GM18951 (cell line): ENCODE measurements around the gene GPATCH2.
"Not testable (repeated sequence)": the region's sequence is repeated elsewhere in the genome, so short reads cannot be mapped to it uniquely, and the experiment has no call there.

ENCODE experiments used
- POLR2A ChIP-seq: IDR thresholded peaks from 4 replicates; pipeline ENCODE4 v1.6.1; 2011; ENCODE audit warnings: mild to moderate bottlenecking; ENCODE audit not compliant: insufficient read length, insufficient read depth; ENCODE audit errors: extremely low read depth
- in situ Hi-C: fragments of 300-500 bp; cut with MboI; formaldehyde crosslinking; loops from one replicate; pipeline ENCODE4 v1.12.0; 2022; ENCODE audit warnings: low sequenced_read_pairs, mixed read lengths, inconsistent platforms; ENCODE audit not compliant: unreplicated experiment

Gene GPATCH2

GRCh38 chr1:217528271-217528670 is 102.6 kb downstream of the GPATCH2 start:
- no peak for TF ChIP-seq POLR2A
- in situ Hi-C loops, result no loop called here

DNA sequence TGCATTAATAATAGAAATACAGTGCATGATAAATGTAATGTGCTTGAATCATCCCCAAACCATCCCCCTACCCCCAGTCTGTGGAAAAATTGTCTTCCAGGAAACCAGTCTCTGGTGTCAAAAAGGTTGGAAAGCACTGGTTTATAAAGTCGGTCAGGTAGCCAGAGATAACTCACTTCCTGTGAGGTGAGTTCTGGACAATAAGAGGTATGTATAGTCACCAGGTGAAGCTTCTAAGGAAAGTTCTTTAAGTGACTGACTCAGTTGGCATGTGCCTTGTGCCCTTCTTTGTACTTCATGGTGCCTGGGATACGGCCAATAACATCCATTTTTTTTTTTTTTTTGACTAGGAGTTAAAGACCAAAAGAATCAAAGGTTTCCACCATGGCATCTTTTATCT is 103.7 kb downstream of the GPATCH2 start:
- no peak for TF ChIP-seq POLR2A
- in situ Hi-C loops, result no loop called here

DNA sequence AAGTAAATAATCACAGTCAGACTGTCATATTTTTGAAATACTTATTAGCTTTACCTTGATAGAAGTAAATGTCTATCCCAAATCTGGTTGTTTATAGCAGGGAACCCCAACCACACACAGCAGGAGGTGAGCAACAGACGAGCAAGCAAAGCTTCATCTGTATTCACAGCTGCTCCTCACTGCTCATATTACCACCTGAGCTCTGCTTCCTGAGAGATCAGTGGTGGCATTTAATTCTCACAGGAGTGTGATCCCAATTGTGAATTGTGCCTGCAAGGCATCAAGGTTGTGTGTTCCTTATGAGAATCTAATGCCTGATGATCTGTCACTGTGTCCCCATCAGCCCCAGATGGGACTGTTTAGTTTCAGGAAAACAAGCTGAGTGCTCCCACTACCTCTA is 104.3 kb downstream of the GPATCH2 start:
- no peak for TF ChIP-seq POLR2A
- in situ Hi-C loops, result no loop called here

DNA sequence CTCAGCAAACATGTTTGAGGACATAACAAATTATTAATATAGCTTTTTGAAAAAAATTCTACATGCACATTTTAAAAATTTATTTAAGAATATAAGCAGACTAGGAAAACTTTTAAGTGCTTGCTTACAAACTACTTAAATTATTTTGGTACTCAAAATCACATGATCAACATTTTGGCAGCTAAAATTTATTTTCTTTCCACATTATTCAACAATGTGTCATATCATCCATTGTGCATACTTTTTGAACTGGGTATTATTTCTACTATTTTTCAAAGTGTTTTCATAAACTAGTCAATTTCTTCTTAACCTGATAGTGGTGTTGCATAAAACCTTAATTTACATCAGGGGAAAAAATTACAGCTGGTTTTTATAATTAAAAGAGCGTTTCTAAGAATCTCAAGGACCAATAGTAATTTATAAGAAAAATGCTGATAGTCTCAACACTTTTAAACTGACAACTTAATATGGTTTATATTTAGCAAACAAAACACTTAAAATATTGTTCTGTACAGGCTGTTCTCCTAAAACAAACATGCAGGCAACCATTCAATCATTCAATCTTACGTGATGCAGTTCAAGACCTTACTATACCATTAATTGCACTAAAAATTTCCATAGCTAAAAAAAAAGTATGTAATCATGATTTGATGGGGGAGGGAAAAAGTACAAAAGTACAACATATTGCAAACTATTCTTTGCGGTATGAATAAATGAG is 105.0 kb downstream of the GPATCH2 start:
- TF ChIP-seq POLR2A, result no peak
- in situ Hi-C loops, result no loop called here

GRCh38 chr1:217524787-217525520 is 105.9 kb downstream of the GPATCH2 start:
- in situ Hi-C loops, result no loop called here
- no peak for TF ChIP-seq POLR2A

GRCh38 chr1:217523921-217524320 is 107.0 kb downstream of the GPATCH2 start:
- in situ Hi-C loops, result not testable (repeated sequence)

- in situ Hi-C loops, result no loop called here
- no peak for TF ChIP-seq POLR2A
Observed at GRCh38 chr1:217522277-217522676, 108.6 kb downstream of the GPATCH2 start.

GRCh38 chr1:217521317-217521716 is 109.6 kb downstream of the GPATCH2 start:
- in situ Hi-C loops, result no loop called here
- TF ChIP-seq POLR2A, result no peak

DNA sequence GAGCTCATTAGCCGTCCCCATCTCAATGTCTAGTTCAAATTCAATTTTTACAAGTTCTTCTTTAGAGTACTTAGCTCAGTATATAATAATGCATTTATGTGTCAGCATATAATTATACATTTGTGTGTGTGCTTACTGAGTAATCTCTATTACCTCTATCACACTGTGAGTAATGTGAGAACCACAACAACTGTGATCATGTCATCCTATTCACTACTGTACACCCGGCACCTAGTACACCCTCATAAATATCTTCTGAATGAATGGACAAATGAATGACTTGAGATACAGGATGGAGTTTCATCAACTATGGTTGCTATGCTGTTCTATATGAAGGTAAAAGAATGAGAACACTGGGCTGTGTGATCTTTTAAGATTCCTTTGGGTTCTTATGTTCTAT is 124.0 kb downstream of the GPATCH2 start:
- no peak for TF ChIP-seq POLR2A
- in situ Hi-C loops, result no loop called here

DNA sequence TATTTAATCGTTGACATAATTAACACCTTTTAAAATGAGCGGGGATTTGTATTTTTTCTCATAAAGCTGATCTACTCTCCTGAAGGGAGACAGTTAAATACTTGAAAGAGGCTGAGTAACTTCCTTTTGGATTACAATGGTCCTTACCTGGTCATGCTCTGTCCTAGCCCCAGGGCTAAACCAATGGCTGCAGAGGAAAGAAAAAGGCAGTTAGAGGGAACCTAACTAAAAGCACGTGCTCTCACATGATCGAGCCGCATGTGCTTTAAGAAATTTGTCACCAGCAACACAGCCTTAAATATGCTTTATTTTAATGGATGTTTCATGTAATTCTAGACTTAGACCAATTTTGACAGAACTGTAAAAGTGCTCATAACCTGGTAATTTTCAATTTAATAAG is 132.7 kb downstream of the GPATCH2 start:
- no peak for TF ChIP-seq POLR2A
- in situ Hi-C loops, result no loop called here

DNA sequence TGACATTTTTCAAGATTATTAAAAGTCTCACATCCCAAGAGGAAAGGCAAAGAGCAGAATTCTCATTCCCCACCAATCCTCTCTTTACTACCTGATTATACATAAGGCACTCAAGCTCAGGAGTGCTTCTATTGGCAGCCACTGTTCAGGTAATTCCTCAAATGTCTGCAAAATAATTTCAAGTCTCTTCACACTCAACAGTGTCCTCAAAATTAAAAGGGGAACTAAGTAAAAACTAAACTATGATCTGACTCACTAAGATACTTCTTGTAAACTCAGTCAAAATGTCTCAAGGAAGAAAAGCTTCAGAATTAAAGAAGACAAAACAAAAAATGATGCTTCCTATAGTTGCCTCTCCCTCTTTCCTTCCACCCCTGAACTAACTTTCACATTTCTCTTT is 135.6 kb downstream of the GPATCH2 start:
- in situ Hi-C loops, result no loop called here

DNA sequence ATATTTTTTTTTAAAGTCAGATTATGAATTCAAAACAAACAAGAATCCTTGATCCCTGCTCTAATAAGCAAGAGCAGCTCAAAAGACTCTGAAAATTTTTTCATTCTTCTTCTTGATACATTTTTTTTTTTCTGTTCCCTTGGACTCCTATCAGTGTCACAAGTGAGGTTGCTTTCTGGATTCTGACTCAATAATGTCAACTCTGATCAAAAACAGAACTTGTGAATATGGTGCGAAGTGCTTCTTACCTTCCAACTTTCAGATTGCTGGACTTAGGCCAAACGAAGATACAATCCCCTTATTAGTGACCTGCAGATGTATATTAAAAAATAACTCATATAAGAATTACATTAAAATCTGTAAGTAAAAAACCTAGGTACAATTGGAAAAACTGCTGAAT is 136.1 kb downstream of the GPATCH2 start:
- no peak for TF ChIP-seq POLR2A
- in situ Hi-C loops, result no loop called here

More for the DNA sequence above, 135.6 kb downstream of the GPATCH2 start:
- TF ChIP-seq POLR2A, result no peak

DNA sequence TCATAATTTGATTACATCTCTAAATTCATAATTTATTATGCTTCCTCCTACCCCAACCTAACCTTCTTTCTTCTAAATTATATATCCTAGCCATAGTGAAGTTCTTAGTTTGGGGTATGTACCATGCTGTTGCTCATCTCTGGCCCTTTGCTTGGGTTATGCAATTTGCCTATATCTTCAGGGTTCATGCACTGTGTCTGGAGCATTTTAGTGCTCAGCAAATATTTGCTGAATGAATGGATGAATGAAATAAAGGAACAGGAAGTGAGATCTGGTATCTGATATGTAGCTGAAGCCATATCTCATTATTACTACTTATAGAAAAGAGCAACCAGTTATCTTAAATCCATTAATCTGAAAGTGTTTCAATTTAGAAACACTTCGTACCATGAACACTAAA is 137.6 kb downstream of the GPATCH2 start:
- in situ Hi-C loops, result no loop called here
- no peak for TF ChIP-seq POLR2A

DNA sequence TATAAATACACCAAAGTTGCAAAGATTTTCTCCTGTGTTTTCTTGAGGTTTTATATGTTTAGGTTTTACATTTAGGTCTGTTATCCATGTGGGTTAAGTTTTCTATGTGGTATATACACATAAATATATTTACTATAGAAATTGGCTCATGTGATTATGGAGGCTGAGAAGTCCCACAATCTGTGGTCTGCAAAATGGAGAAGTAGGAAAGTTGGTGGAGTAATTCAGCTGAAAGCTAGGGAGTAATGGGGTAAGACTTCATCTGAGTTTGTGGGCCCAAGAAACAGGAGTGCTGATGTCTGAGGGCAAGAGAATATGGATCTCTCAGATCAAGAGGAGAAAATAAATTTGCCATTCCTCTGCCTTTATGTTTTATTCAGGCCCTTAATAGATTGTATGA is 146.0 kb downstream of the GPATCH2 start:
- in situ Hi-C loops, result no loop called here
- TF ChIP-seq POLR2A, result no peak
